Cardiac muscle cell (in vitro differentiated cells and primary cell): Measurements from ENCODE around the gene DACH2. TPM values are rescaled to one million over a fixed set of nuclear protein-coding genes. Genes with fewer than 3 reads are reported as not detected.
"Not testable (repeated sequence)": the region's sequence is repeated elsewhere in the genome, so short reads cannot be mapped to it uniquely, and the experiment has no call there.

Experiments
- DNase-seq, 2 donors: peaks; one replicate each; pipeline versions ENCODE4 v3.0.0 to v3.0.0-alpha.2; 2010 to 2017; ENCODE audit warnings: low read depth in 1 of 2, low spot score in 1 of 2
- H3K27ac ChIP-seq: fragments of 200-600 bp; sonication (generic); 2 replicates; pipeline ENCODE4 v1.5.1; 2016
- H3K27me3 ChIP-seq: fragments of 200-600 bp; sonication (generic); 2 replicates; pipeline ENCODE4 v1.6.0; 2016; ENCODE audit warnings: control low read depth
- H3K36me3 ChIP-seq: fragments of 200-600 bp; sonication (generic); 2 replicates; pipeline ENCODE4 v1.5.1; 2016; ENCODE audit warnings: control low read depth
- H3K4me1 ChIP-seq: fragments of 200-600 bp; sonication (generic); 2 replicates; pipeline ENCODE4 v1.8.1; 2017; ENCODE audit warnings: low read depth, mild to moderate bottlenecking, mixed run types
- H3K4me3 ChIP-seq: fragments of 200-600 bp; sonication (generic); 2 replicates; pipeline ENCODE4 v1.5.1; 2016; ENCODE audit warnings: mild to moderate bottlenecking
- H3K9me3 ChIP-seq: fragments of 200-600 bp; sonication (generic); 2 replicates; pipeline ENCODE4 v1.5.1; 2017; ENCODE audit warnings: low read depth, mild to moderate bottlenecking, control low read depth
- polyA plus RNA-seq: library from polyadenylated mRNA; unstranded; fragments of >200 nt; fragmentation: Nextera tagmentation; extraction: Ambion mirVana; gene quantifications from 2 replicates; pipeline ENCODE4 v1.2.1, GENCODE V29; 2016
- total RNA-seq: library from RNA; depleted of rRNA; stranded (reverse); fragments of >200 nt; gene quantifications from 2 replicates; pipeline ENCODE4 v1.2.3, GENCODE V29; 2016
- TF ChIP-seq, protein P1 (sequence below): IDR thresholded peaks from 2 replicates; pipeline ENCODE4 v1.5.1; 2012; ENCODE audit warnings: low read depth, mild to moderate bottlenecking, low read length

The DACH2 gene
- total and polyA plus RNA-seq, 2 experiments from 2014 or later = 0.65 to 0.69 TPM

DNA sequence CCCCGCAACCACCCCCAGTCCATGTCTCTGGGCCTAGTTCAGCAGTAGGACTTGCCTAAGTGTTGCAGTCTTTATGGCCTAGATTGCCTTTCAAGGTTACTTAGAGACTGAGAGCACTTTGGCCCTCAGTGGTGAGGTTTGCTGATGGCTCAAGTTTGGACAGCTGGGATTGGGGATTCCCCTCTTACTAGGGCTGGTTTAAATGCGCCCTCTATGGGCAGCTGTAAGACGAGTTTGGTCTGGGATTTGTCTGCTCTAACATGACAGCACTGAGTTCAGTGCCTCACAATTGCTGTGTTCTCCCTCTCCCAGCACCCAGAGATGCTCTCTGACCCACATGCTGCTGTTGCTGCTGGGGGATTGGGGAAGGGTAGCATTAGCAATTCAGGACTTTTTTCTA, 23.1 kb downstream of the DACH2 start:
- peak; percentile 7 to 52 for DNase-seq
- Histone ChIP-seq H3K9me3 (no peaks in the 10 kb centered on the region), H3K36me3 (no peaks in the 10 kb centered on the region), H3K27me3 (no peaks in the 10 kb centered on the region), H3K4me3 (no peak overlapping the region), H3K27ac (no peak overlapping the region), H3K4me1 (no peaks in the 10 kb centered on the region)
- TF ChIP-seq, protein P1, sequence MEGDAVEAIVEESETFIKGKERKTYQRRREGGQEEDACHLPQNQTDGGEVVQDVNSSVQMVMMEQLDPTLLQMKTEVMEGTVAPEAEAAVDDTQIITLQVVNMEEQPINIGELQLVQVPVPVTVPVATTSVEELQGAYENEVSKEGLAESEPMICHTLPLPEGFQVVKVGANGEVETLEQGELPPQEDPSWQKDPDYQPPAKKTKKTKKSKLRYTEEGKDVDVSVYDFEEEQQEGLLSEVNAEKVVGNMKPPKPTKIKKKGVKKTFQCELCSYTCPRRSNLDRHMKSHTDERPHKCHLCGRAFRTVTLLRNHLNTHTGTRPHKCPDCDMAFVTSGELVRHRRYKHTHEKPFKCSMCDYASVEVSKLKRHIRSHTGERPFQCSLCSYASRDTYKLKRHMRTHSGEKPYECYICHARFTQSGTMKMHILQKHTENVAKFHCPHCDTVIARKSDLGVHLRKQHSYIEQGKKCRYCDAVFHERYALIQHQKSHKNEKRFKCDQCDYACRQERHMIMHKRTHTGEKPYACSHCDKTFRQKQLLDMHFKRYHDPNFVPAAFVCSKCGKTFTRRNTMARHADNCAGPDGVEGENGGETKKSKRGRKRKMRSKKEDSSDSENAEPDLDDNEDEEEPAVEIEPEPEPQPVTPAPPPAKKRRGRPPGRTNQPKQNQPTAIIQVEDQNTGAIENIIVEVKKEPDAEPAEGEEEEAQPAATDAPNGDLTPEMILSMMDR = no peak

DNA sequence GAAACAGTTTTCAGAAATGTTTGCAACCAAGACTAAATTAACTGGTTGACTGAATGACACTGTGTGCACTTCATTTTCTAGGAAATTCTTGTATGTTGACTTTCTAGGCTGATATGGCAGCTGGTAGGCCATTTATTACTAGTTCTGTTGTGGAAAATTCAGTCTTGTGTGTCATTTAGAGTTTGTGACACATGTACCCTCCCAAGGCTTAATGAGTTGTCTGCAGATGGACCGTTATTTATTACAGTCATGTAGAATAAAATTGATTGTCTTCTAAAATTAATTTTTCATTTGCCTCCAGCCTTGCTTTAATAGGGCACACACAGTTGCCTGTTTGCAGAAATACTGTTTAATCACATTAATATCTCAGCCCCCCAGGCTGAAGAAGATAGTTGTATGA, 30.7 kb downstream of the DACH2 start:
- no peaks in the 10 kb centered on the region for H3K4me1 ChIP-seq
- no peak overlapping the region for H3K4me3 ChIP-seq
- no peaks in the 10 kb centered on the region for H3K9me3 ChIP-seq
- no peak overlapping the region for H3K27ac ChIP-seq
- DNase-seq = no peak
- TF ChIP-seq, protein P1 = no peak
- no peaks in the 10 kb centered on the region for H3K36me3 ChIP-seq
- no peaks in the 10 kb centered on the region for H3K27me3 ChIP-seq

DNA sequence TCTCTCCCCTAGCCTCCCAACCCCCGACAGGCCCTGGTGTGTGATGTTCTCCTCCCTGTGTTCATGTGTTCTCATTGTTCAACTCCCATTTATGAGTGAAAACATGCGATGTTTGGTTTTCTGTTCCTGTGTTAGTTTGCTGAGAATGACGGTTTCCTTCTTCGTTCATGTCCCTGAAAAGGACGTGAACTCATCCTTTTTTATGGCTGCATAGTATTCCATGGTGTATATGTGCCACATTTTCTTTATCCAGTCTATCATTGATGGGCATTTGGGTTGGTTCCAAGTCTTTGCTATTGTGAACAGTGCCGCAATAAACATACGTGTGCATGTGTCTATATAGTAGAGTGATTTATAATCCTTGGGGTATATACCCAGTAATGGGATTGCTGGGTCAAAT, 33.1 kb downstream of the DACH2 start:
- H3K4me3 ChIP-seq, H3K36me3 ChIP-seq, H3K27ac ChIP-seq, DNase-seq, H3K9me3 ChIP-seq, H3K4me1 ChIP-seq, H3K27me3 ChIP-seq: not testable (repeated sequence)

DNA sequence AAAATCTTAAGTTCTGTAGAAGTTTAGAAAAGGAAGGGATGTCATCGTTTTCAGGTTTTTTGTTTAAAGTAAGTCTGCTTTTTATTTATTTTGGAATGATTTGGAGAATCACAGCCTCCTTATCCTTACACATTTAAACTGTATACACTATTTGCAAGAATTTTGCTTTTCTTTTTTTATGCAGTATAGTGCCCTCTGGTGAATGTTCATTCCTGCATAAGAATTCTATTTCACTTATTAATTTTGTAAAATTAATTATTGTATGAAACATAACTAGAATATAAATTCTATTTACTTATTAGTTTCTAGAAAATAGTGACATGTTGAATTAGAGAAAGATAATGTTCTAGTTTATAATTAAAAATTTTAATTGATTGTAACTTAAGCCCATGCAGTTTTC, 44.6 kb downstream of the DACH2 start:
- TF ChIP-seq, protein P1 = no peak
- no peaks in the 10 kb centered on the region for H3K9me3 ChIP-seq
- no peaks in the 10 kb centered on the region for H3K36me3 ChIP-seq
- H3K27me3 ChIP-seq = no peaks in the 10 kb centered on the region
- H3K27ac ChIP-seq = no peak overlapping the region
- no peak overlapping the region for H3K4me3 ChIP-seq
- no peaks in the 10 kb centered on the region for H3K4me1 ChIP-seq
- no peak for DNase-seq

DNA sequence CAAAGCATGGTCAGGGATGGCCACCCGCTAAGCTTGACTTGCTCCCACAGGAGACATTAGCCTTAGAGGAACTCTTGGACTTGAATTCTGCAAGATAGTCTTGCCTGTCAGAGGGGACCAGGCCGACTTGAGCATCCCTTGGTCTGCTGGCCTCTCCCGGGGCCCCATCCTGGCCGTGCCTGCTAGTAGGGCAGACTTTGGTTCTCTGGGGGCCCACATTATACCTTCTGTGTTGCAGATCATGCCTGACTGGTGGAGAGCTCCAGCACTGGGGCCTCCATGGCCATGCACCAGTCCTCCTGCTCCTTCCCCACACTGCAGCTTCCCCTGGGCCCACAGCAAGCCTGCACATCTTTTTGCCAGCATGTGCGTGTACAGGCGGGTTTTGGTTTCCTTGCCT, 46.5 kb downstream of the DACH2 start:
- H3K4me3 ChIP-seq = no peak overlapping the region
- H3K27ac ChIP-seq = no peak overlapping the region
- no peak for DNase-seq
- H3K4me1 ChIP-seq = no peaks in the 10 kb centered on the region
- H3K27me3 ChIP-seq = no peaks in the 10 kb centered on the region
- H3K9me3 ChIP-seq = no peaks in the 10 kb centered on the region
- no peaks in the 10 kb centered on the region for H3K36me3 ChIP-seq
- TF ChIP-seq, protein P1 = no peak

DNA sequence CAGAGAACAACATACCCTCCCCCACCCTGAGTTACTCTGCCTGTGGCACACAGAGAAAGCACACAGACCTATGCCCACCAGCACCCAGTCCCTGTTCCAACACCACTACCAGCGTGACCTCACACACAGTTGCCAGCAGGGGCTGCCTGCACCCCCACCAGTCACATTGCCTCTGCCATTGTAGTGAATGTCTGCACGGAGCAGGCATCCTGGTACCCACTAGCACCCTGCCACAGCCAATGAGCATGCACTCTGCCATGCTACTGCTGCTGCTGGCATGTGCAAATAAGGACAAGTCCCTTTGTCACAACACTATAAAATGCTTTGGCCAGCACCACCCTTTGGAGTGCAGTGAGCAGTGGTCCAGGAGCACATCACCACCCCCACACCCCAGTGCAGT, 47.1 kb downstream of the DACH2 start:
- TF ChIP-seq, protein P1 = no peak
- no peak for DNase-seq

More for the DNA sequence above, 47.1 kb downstream of the DACH2 start:
- Histone ChIP-seq H3K27me3 (no peaks in the 10 kb centered on the region), H3K4me3 (no peak overlapping the region), H3K9me3 (no peaks in the 10 kb centered on the region), H3K36me3 (no peaks in the 10 kb centered on the region), H3K27ac (no peak overlapping the region), H3K4me1 (no peaks in the 10 kb centered on the region)
